Ascending aorta (tissue), 2 donors: ENCODE measurements around the gene MYH14. TPM values are rescaled to one million over a fixed set of nuclear protein-coding genes. Genes with fewer than 3 reads are reported as not detected.

Experiments used
- DNase-seq, 2 donors: peaks; one replicate each; pipeline ENCODE4 v3.0.0-alpha.2; 2019; ENCODE audit warnings: low spot score in 2 of 2
- H3K27ac ChIP-seq, 2 donors: fragments of 200-600 bp; sonication (generic); one replicate each; pipeline ENCODE4 v1.5.1; 2016 to 2017; ENCODE audit warnings: mild to moderate bottlenecking in 1 of 2
- H3K27me3 ChIP-seq: fragments of 200-600 bp; sonication (generic); one replicate; pipeline ENCODE4 v1.5.1; 2017
- H3K36me3 ChIP-seq, 2 donors: fragments of 200-600 bp; sonication (generic); one replicate each; pipeline ENCODE4 v1.5.1; 2016
- H3K4me1 ChIP-seq, 2 donors: fragments of 200-600 bp; sonication (generic); one replicate each; pipeline ENCODE4 v1.5.1; 2016 to 2017; ENCODE audit warnings: mild to moderate bottlenecking in 1 of 2
- H3K4me3 ChIP-seq, 2 donors: fragments of 200-600 bp; sonication (generic); one replicate each; pipeline ENCODE4 v1.5.1; 2016 to 2017; ENCODE audit warnings: mild to moderate bottlenecking in 1 of 2
- H3K9me3 ChIP-seq, 2 donors: fragments of 200-600 bp; sonication (generic); one replicate each; pipeline ENCODE4 v1.5.1; 2016
- CTCF ChIP-seq, 3 experiments: fragments of 200-600 bp in 2 of 3; fragments of 450-650 bp in 1 of 3; sonication (generic) in 2 of 3; IDR thresholded peaks; one replicate each; pipeline ENCODE4 v1.5.1; 2016 to 2019; ENCODE audit warnings: antibody characterized with exemption in 3 of 3, mild to moderate bottlenecking in 1 of 3, moderate library complexity in 1 of 3
- intact Hi-C: fragments of 100-400 bp; cut with DNase I; formaldehyde crosslinking; loops from one replicate; pipeline ENCODE4 v1.15.1; 2023
- total RNA-seq: library from RNA; depleted of rRNA; stranded (reverse); fragments of >200 nt; gene quantifications from one replicate; pipeline ENCODE4 v1.1.0, GENCODE V29; 2016

Gene MYH14
- total RNA-seq, 1 donor from 2014 or later = 8.6 TPM

- Histone ChIP-seq H3K4me1 (no peaks in the 10 kb centered on the region), H3K4me3 (no peak overlapping the region), H3K36me3 (no peaks in the 10 kb centered on the region), H3K27me3 (no peaks in the 10 kb centered on the region), H3K9me3 (no peaks in the 10 kb centered on the region), H3K27ac (no peak overlapping the region)
- no peak for TF ChIP-seq CTCF (IDR thresholded peaks at IDR 0.05)
- intact Hi-C loops = no loop called here
- no peak for DNase-seq
Measured at GRCh38 chr19:50266896-50267295, 63.5 kb downstream of the MYH14 start.

GRCh38 chr19:50268041-50268440 is 64.6 kb downstream of the MYH14 start:
- Histone ChIP-seq H3K4me3 (no peak overlapping the region), H3K36me3 (no peaks in the 10 kb centered on the region), H3K27ac (no peak overlapping the region), H3K4me1 (no peaks in the 10 kb centered on the region), H3K9me3 (no peaks in the 10 kb centered on the region), H3K27me3 (no peaks in the 10 kb centered on the region)
- DNase-seq = no peak
- TF ChIP-seq CTCF (IDR thresholded peaks at IDR 0.05) = no peak
- intact Hi-C loops = no loop called here

GRCh38 chr19:50268501-50268900 is 65.1 kb downstream of the MYH14 start:
- Histone ChIP-seq H3K4me3 (no peak overlapping the region), H3K4me1 (no peaks in the 10 kb centered on the region), H3K27me3 (no peaks in the 10 kb centered on the region), H3K9me3 (no peaks in the 10 kb centered on the region), H3K36me3 (no peaks in the 10 kb centered on the region), H3K27ac (no peak overlapping the region)
- intact Hi-C loops = no loop called here
- no peak for TF ChIP-seq CTCF (IDR thresholded peaks at IDR 0.05)
- DNase-seq = no peak

GRCh38 chr19:50269653-50270052 is 66.2 kb downstream of the MYH14 start:
- no peaks in the 10 kb centered on the region for H3K9me3 ChIP-seq
- no peak for TF ChIP-seq CTCF (IDR thresholded peaks at IDR 0.05)
- H3K27me3 ChIP-seq = no peaks in the 10 kb centered on the region
- intact Hi-C loops = no loop called here
- H3K4me1 ChIP-seq = no peaks in the 10 kb centered on the region
- H3K36me3 ChIP-seq = no peaks in the 10 kb centered on the region
- H3K4me3 ChIP-seq = no peak overlapping the region
- no peak for DNase-seq
- H3K27ac ChIP-seq = no peak overlapping the region

- TF ChIP-seq CTCF (IDR thresholded peaks at IDR 0.05) = no peak
- no peaks in the 10 kb centered on the region for H3K4me1 ChIP-seq
- H3K9me3 ChIP-seq = no peaks in the 10 kb centered on the region
- H3K27ac ChIP-seq = no peak overlapping the region
- no peak for DNase-seq
- no peak overlapping the region for H3K4me3 ChIP-seq
- H3K36me3 ChIP-seq = peaks cover 0 to 3% of the 10 kb centered on the region in 2 donors
- H3K27me3 ChIP-seq = no peaks in the 10 kb centered on the region
- intact Hi-C loops = no loop called here
Measured at GRCh38 chr19:50272263-50272897, 69.0 kb downstream of the MYH14 start.

- Histone ChIP-seq H3K27me3 (no peaks in the 10 kb centered on the region), H3K9me3 (no peaks in the 10 kb centered on the region), H3K4me1 (no peaks in the 10 kb centered on the region), H3K4me3 (no peak overlapping the region), H3K36me3 (peaks cover 0 to 3% of the 10 kb centered on the region in 2 donors), H3K27ac (no peak overlapping the region)
- TF ChIP-seq CTCF (IDR thresholded peaks at IDR 0.05) = no peak
- intact Hi-C loops = no loop called here
- DNase-seq = no peak
Measured at GRCh38 chr19:50273821-50274220, 70.4 kb downstream of the MYH14 start.
